HCT116 (cell line): ENCODE data around the gene CD7. TPM values are rescaled to one million over a fixed set of nuclear protein-coding genes. Genes with fewer than 3 reads are reported as not detected.

ENCODE experiments used
- ATAC-seq: fragments of 200-7000 bp; cut with Tn5 transposase; 2 replicates; pipeline ENCODE4 v1.9.1; 2020; ENCODE audit warnings: mild to moderate bottlenecking, moderate library complexity
- BruUV-seq: library from RNA; stranded (reverse); fragments of 400-500 nt; replicated peaks from 2 replicates; lab custom pipeline; 2021; lab: Mats Ljungman, UMichigan
- CTCF ChIA-PET: fragments of 300-600 bp; sonication (Branson Sonifier 250); formaldehyde crosslinking; loops from one replicate; lab custom pipeline; 2021; ENCODE audit warnings: antibody characterized with exemption; lab: Charles Lee
- POLR2A ChIA-PET: fragments of 300-600, 350-600 bp; sonication (Branson Sonifier 250); formaldehyde crosslinking; loops from one replicate; lab custom pipeline; 2021; ENCODE audit warnings: antibody characterized with exemption; lab: Charles Lee
- RAD21 ChIA-PET, 2 experiments: fragments of 300-600 bp; sonication (Branson Sonifier 250); formaldehyde crosslinking; loops; one replicate each; lab custom pipeline; 2023; ENCODE audit warnings: low total read pairs in 2 of 2; ENCODE audit not compliant: uncharacterized antibody in 2 of 2, unreplicated experiment in 2 of 2, low non-redundant PET in 1 of 2; lab: Charles Lee
- DNase-seq: peaks from one replicate; pipeline ENCODE4 v3.0.0-alpha.2; 2010; ENCODE audit warnings: low read depth, low spot score
- H2AFZ ChIP-seq: fragments of 200-600 bp; shearing (Covaris generic), sonication (generic); 2 replicates; pipeline ENCODE4 v1.6.1; 2017; ENCODE audit warnings: low read depth, mixed run types, mixed read lengths, antibody characterized with exemption, low read length; ENCODE audit not compliant: poor library complexity, severe bottlenecking
- H3K27ac ChIP-seq: 2 replicates; pipeline ENCODE4 v1.5.1; 2012; ENCODE audit warnings: low read depth, low read length
- H3K27me3 ChIP-seq: fragments of 200-600 bp; sonication (generic); 2 replicates; pipeline ENCODE4 v1.6.1; 2016; ENCODE audit warnings: mixed run types, low read length, mixed read lengths; ENCODE audit not compliant: insufficient read depth
- H3K36me3 ChIP-seq, 2 experiments: fragments of 200-500 bp in 1 of 2; fragments of 200-600 bp in 1 of 2; sonication (Bioruptor generic) in 1 of 2; sonication (generic) in 1 of 2; 2 replicates each; pipeline versions ENCODE4 v1.5.1 to v1.6.1; 2014 to 2016; ENCODE audit warnings: low read length in 2 of 2, inconsistent platforms in 1 of 2, mixed read lengths in 1 of 2, mixed run types in 1 of 2; ENCODE audit not compliant: insufficient read depth in 2 of 2, control insufficient read depth in 1 of 2
- H3K4me1 ChIP-seq, 2 experiments: fragments of 200-600 bp in 1 of 2; sonication (generic) in 1 of 2; 2 replicates each; pipeline versions ENCODE4 v1.5.1 to v1.6.1; 2012 to 2017; ENCODE audit warnings: low read length in 2 of 2, inconsistent platforms in 1 of 2, mild to moderate bottlenecking in 1 of 2, mixed read lengths in 1 of 2, mixed run types in 1 of 2, moderate library complexity in 1 of 2; ENCODE audit not compliant: insufficient read depth in 2 of 2, control insufficient read depth in 1 of 2
- H3K4me2 ChIP-seq: fragments of 200-600 bp; sonication (generic); 2 replicates; pipeline ENCODE4 v1.6.1; 2017; ENCODE audit warnings: mixed run types, low read length, mixed read lengths
- H3K4me3 ChIP-seq, 2 experiments: fragments of 200-600 bp in 1 of 2; sonication (generic) in 1 of 2; replicated peaks in 1 of 2; 2 replicates each; pipeline ENCODE4 v1.5.1; 2011 to 2016; ENCODE audit warnings: low read length in 2 of 2, control low read depth in 1 of 2, low read depth in 1 of 2, mild to moderate bottlenecking in 1 of 2, mixed read lengths in 1 of 2, mixed run types in 1 of 2
- H3K79me2 ChIP-seq: fragments of 200-600 bp; sonication (generic); 2 replicates; pipeline ENCODE4 v1.6.1; 2017; ENCODE audit warnings: mild to moderate bottlenecking, mixed run types, low read length, moderate library complexity, mixed read lengths; ENCODE audit not compliant: insufficient read depth
- H3K9ac ChIP-seq: fragments of 200-600 bp; sonication (generic); 2 replicates; pipeline ENCODE4 v1.6.1; 2016; ENCODE audit warnings: low read length, mixed read lengths
- H3K9me2 ChIP-seq: fragments of 200-600 bp; sonication (generic), shearing (Covaris generic); 2 replicates; pipeline ENCODE4 v1.6.1; 2017; ENCODE audit warnings: mixed run types, mild to moderate bottlenecking, moderate library complexity; ENCODE audit not compliant: insufficient read depth
- H3K9me3 ChIP-seq, 2 experiments: fragments of 200-500 bp in 1 of 2; fragments of 200-600 bp in 1 of 2; sonication (Bioruptor generic) in 1 of 2; sonication (generic) in 1 of 2; 2 replicates each; pipeline ENCODE4 v1.6.1; 2014 to 2017; ENCODE audit warnings: low read length in 2 of 2, mixed read lengths in 2 of 2, inconsistent platforms in 1 of 2, low read depth in 1 of 2, mild to moderate bottlenecking in 1 of 2, mixed run types in 1 of 2, moderate library complexity in 1 of 2; ENCODE audit not compliant: control insufficient read depth in 1 of 2, insufficient read depth in 1 of 2
- H4K20me1 ChIP-seq: fragments of 200-600 bp; sonication (generic), shearing (Covaris generic); 2 replicates; pipeline ENCODE4 v1.6.1; 2017; ENCODE audit warnings: mixed run types, mild to moderate bottlenecking, moderate library complexity; ENCODE audit not compliant: insufficient read depth
- CBX3 ChIP-seq: IDR thresholded peaks from 2 replicates; pipeline ENCODE4 v1.6.1; 2012; ENCODE audit warnings: low read depth
- CTCF ChIP-seq, 3 experiments: fragments of 200-600 bp in 1 of 3; sonication (generic) in 1 of 3; IDR thresholded peaks in 2 of 3; conservative IDR thresholded peaks in 1 of 3; 2 replicates each; pipeline ENCODE4 v1.5.1; 2012 to 2017; ENCODE audit warnings: low read depth in 2 of 3, low read length in 2 of 3, antibody characterized with exemption in 1 of 3, borderline replicate concordance in 1 of 3, control low read depth in 1 of 3, mild to moderate bottlenecking in 1 of 3, mixed read lengths in 1 of 3, mixed run types in 1 of 3, moderate library complexity in 1 of 3; ENCODE audit not compliant: insufficient read depth in 1 of 3
- EGR1 ChIP-seq: IDR thresholded peaks from 2 replicates; pipeline ENCODE4 v1.6.1; 2012; ENCODE audit warnings: low read depth
- ELF1 ChIP-seq: IDR thresholded peaks from 2 replicates; pipeline ENCODE4 v1.6.1; 2012; ENCODE audit warnings: low read depth, borderline replicate concordance
- EZH2 ChIP-seq: fragments of 200-600 bp; sonication (generic); IDR thresholded peaks from 2 replicates; pipeline ENCODE4 v1.6.1; 2017; ENCODE audit warnings: antibody characterized with exemption, mixed run types
- EZH2phosphoT487 ChIP-seq: fragments of 200-600 bp; IDR thresholded peaks from 2 replicates; pipeline ENCODE4 v1.6.1; 2018; ENCODE audit warnings: antibody characterized with exemption, borderline replicate concordance
- JUND ChIP-seq: IDR thresholded peaks from 2 replicates; pipeline ENCODE4 v1.6.1; 2012
- MAX ChIP-seq: IDR thresholded peaks from 2 replicates; pipeline ENCODE4 v1.6.1; 2012
- POLR2A ChIP-seq: IDR thresholded peaks from 2 replicates; pipeline ENCODE4 v1.7.0; 2011; ENCODE audit warnings: borderline replicate concordance; ENCODE audit not compliant: insufficient read depth, insufficient read length; ENCODE audit errors: extremely low read depth
- POLR2AphosphoS5 ChIP-seq: IDR thresholded peaks from 2 replicates; pipeline ENCODE4 v1.6.1; 2011; ENCODE audit warnings: mild to moderate bottlenecking, low read depth, low read length, moderate library complexity
- REST ChIP-seq: IDR thresholded peaks from 2 replicates; pipeline ENCODE4 v1.6.1; 2012; ENCODE audit warnings: low read depth
- SP1 ChIP-seq: IDR thresholded peaks from 2 replicates; pipeline ENCODE4 v1.6.1; 2012; ENCODE audit warnings: low read depth
- SRF ChIP-seq: IDR thresholded peaks from 2 replicates; pipeline ENCODE4 v1.6.1; 2012; ENCODE audit warnings: low read depth
- TCF7L2 ChIP-seq: IDR thresholded peaks from 2 replicates; pipeline ENCODE4 v1.7.0; 2011; ENCODE audit warnings: borderline replicate concordance, inconsistent platforms; ENCODE audit not compliant: insufficient read depth, insufficient read length; ENCODE audit errors: extremely low read depth
- ZFX ChIP-seq: fragments of 450-650 bp; IDR thresholded peaks from 2 replicates; pipeline ENCODE4 v1.6.1; 2017
- ZNF274 ChIP-seq: fragments of 200-500 bp; sonication (Bioruptor generic); IDR thresholded peaks from 2 replicates; pipeline ENCODE4 v1.6.1; 2014; ENCODE audit warnings: mild to moderate bottlenecking, low read depth, low read length, inconsistent platforms
- intact Hi-C: fragments of 100-400 bp; cut with micrococcal nuclease; formaldehyde crosslinking; loops from 2 replicates; pipeline ENCODE4 v1.10.0; 2022
- total RNA-seq: library from RNA; stranded (reverse); gene quantifications from one replicate; pipeline ENCODE4 v1.2.1, GENCODE V29; 2021; ENCODE audit not compliant: unreplicated experiment
- TF ChIP-seq, protein P1 (sequence below): IDR thresholded peaks from 2 replicates; pipeline ENCODE4 v1.6.1; 2011; ENCODE audit warnings: mild to moderate bottlenecking, low read length, moderate library complexity; ENCODE audit not compliant: insufficient replicate concordance; ENCODE audit errors: extremely low read depth

Gene CD7
- total RNA-seq, 1 experiment from 2014 or later: 0.61 TPM

DNA sequence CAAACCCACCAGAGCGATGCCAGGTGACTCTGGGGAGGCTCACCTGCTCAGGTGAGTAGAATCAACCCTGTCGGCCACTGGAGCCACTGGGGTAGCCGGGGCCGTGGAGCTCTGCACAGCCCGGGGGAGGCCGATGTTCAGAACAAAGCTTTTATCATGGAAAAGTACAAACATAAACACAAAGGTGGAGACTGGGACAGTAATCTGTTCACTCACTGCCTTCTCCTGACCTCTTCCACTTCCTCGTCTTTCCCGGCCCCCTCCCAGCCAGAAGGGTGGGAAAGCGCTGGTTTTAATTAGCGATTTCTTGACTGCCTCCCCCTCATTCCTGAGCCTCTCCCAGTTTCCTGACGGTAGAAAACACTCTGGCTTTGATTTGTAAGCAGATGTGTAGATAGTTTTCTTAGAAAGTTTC, 31.9 kb upstream of the CD7 start:
- Histone ChIP-seq H3K36me3 (no peaks in the 10 kb centered on the region), H3K9ac (no peak overlapping the region), H3K4me2 (no peak overlapping the region), H4K20me1 (no peaks in the 10 kb centered on the region), H3K27me3 (no peaks in the 10 kb centered on the region), H3K4me1 (peaks cover 0 to 14% of the 10 kb centered on the region in 2 experiments; a peak in 3 of 4 replicates), H3K27ac (no peak overlapping the region), H2AFZ (no peak overlapping the region), H3K9me3 (no peaks in the 10 kb centered on the region), H3K9me2 (no peaks in the 10 kb centered on the region), H3K4me3 (no peak overlapping the region), H3K79me2 (no peaks in the 10 kb centered on the region)
- DNase-seq (no peak), ATAC-seq (no peak)
- TF ChIP-seq REST: no peak
- TF ChIP-seq, protein P1, sequence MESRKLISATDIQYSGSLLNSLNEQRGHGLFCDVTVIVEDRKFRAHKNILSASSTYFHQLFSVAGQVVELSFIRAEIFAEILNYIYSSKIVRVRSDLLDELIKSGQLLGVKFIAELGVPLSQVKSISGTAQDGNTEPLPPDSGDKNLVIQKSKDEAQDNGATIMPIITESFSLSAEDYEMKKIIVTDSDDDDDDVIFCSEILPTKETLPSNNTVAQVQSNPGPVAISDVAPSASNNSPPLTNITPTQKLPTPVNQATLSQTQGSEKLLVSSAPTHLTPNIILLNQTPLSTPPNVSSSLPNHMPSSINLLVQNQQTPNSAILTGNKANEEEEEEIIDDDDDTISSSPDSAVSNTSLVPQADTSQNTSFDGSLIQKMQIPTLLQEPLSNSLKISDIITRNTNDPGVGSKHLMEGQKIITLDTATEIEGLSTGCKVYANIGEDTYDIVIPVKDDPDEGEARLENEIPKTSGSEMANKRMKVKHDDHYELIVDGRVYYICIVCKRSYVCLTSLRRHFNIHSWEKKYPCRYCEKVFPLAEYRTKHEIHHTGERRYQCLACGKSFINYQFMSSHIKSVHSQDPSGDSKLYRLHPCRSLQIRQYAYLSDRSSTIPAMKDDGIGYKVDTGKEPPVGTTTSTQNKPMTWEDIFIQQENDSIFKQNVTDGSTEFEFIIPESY: no peak
- no peak for TF ChIP-seq ELF1
- TF ChIP-seq ZFX: no peak
- no peak for TF ChIP-seq TCF7L2
- TF ChIP-seq JUND: no peak
- TF ChIP-seq CTCF (IDR thresholded peaks at IDR 0.05 in 2 of 3, conservative IDR thresholded peaks at IDR 0.05 in 1 of 3; ENCODE audit: borderline replicate concordance in 1 of 3, insufficient read depth in 1 of 3, low read depth in 2 of 3, low read length in 2 of 3): no peak
- TF ChIP-seq MAX: no peak
- TF ChIP-seq EZH2phosphoT487: no peak
- TF ChIP-seq SP1: no peak
- no peak for TF ChIP-seq POLR2A
- TF ChIP-seq ZNF274: no peak
- no peak for TF ChIP-seq POLR2AphosphoS5
- TF ChIP-seq CBX3: no peak
- no peak for TF ChIP-seq SRF
- TF ChIP-seq EGR1: no peak
- no peak for TF ChIP-seq EZH2
- BruUV-seq: no TSS peak
- intact Hi-C loops: no loop called here
- RAD21 ChIA-PET: no interaction called here
- POLR2A ChIA-PET: interaction anchor here (1.2 kb wide), 1 partner anchor 19 kb away, joined by 3 read pairs; no protein-coding TSS in a partner anchor
- CTCF ChIA-PET: interaction anchor here (0.7 to 0.9 kb wide), 3 partner anchors 10 to 319 kb away, joined by 3 read pairs; no protein-coding TSS in a partner anchor
